ENCODE results near the gene ADORA2B.

GRCh38 chr17:15965528-15965927 lies 20.6 kb downstream of the ADORA2B start:
- TF ChIP-seq CTCF (IDR thresholded peaks at IDR 0.05) (no peak), POLR2A (IDR thresholded peaks at IDR 0.05) (no peak), EP300 (IDR thresholded peaks at IDR 0.05) (no peak)
